Measurements from ENCODE around the gene TNIK. TPM values are rescaled to one million over a fixed set of nuclear protein-coding genes. Genes with fewer than 3 reads are reported as not detected.

TNIK gene
- total and polyA plus RNA-seq, 2 donors from 2014 or later, result 3.6 to 48.9 TPM

DNA sequence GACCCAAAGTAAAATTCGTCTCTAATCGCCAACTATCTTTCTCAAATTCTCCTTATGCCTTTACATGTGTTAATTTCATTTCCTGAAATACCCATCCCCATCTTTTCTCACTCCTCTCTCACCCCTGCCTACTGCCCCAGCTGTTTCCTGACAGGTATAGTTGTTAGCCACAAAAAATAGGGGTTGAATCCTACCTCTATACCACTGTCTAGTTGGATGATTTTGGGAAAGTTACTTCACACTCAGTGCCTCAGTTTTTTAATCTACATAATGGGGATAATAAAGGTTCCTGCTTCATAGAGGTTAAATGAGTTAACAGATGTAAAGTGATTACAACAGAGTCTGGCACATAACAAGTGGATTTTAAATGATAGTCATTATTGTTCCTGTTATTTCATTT, 189.7 kb downstream of the TNIK start:
- H3K4me1 ChIP-seq (ENCODE audit: control insufficient read depth in 2 of 3, insufficient read depth in 2 of 3, low read depth in 1 of 3, low read length in 3 of 3), result no peaks in the 10 kb centered on the region
- H3K9me3 ChIP-seq (ENCODE audit: control insufficient read depth in 2 of 3, insufficient read depth in 1 of 3, low read length in 3 of 3), result no peaks in the 10 kb centered on the region
- no peaks in the 10 kb centered on the region for H3K27me3 ChIP-seq (ENCODE audit: control insufficient read depth, insufficient read depth, low read length)
- no peak overlapping the region for H3K27ac ChIP-seq (ENCODE audit: low read depth in 2 of 2, low read length in 2 of 2)
- intact Hi-C loops (cut with DNase I), result no loop called here
- TF ChIP-seq, protein P1, sequence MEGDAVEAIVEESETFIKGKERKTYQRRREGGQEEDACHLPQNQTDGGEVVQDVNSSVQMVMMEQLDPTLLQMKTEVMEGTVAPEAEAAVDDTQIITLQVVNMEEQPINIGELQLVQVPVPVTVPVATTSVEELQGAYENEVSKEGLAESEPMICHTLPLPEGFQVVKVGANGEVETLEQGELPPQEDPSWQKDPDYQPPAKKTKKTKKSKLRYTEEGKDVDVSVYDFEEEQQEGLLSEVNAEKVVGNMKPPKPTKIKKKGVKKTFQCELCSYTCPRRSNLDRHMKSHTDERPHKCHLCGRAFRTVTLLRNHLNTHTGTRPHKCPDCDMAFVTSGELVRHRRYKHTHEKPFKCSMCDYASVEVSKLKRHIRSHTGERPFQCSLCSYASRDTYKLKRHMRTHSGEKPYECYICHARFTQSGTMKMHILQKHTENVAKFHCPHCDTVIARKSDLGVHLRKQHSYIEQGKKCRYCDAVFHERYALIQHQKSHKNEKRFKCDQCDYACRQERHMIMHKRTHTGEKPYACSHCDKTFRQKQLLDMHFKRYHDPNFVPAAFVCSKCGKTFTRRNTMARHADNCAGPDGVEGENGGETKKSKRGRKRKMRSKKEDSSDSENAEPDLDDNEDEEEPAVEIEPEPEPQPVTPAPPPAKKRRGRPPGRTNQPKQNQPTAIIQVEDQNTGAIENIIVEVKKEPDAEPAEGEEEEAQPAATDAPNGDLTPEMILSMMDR (IDR thresholded peaks at IDR 0.05; ENCODE audit: borderline replicate concordance, extremely low read depth, insufficient read depth), result no peak
- FAIRE-seq (no peak), DNase-seq (no peak)
- no peak overlapping the region for H3K9ac ChIP-seq (ENCODE audit: low read length in 3 of 3)
- H3K36me3 ChIP-seq (ENCODE audit: control insufficient read depth in 2 of 3, insufficient read depth in 3 of 3, low read length in 3 of 3), result no peaks in the 10 kb centered on the region
- no peak overlapping the region for H3K4me3 ChIP-seq (ENCODE audit: low read length in 3 of 3)

DNA sequence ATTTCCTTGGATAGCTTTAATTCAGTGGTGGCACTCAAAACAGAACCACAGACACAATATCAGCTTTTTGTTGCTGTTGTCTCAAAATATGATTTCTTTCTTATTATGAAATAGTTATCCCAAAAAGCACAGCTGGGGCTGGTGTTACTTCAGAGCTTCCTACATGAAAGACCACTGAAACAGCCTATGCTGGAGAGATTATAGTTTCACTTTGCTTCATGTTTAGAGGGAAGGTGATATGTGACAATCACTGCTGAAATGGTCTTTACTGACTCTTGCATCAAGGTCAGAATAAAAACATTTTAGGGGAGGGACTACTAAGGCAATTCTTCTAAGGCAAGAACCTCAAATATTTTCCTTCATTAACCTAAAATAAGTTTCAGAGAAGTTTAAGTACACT, 190.7 kb downstream of the TNIK start:
- Histone ChIP-seq H3K9me3 (ENCODE audit: control insufficient read depth in 2 of 3, insufficient read depth in 1 of 3, low read length in 3 of 3) (no peaks in the 10 kb centered on the region), H3K27ac (ENCODE audit: low read depth in 2 of 2, low read length in 2 of 2) (no peak overlapping the region), H3K9ac (ENCODE audit: low read length in 3 of 3) (no peak overlapping the region), H3K4me3 (ENCODE audit: low read length in 3 of 3) (no peak overlapping the region), H3K27me3 (ENCODE audit: control insufficient read depth, insufficient read depth, low read length) (no peaks in the 10 kb centered on the region), H3K4me1 (ENCODE audit: control insufficient read depth in 2 of 3, insufficient read depth in 2 of 3, low read depth in 1 of 3, low read length in 3 of 3) (no peaks in the 10 kb centered on the region), H3K36me3 (ENCODE audit: control insufficient read depth in 2 of 3, insufficient read depth in 3 of 3, low read length in 3 of 3) (no peaks in the 10 kb centered on the region)
- TF ChIP-seq, protein P1 (IDR thresholded peaks at IDR 0.05; ENCODE audit: borderline replicate concordance, extremely low read depth, insufficient read depth), result no peak
- FAIRE-seq (no peak), DNase-seq (no peak)
- intact Hi-C loops (cut with DNase I), result no loop called here

GRCh38 chr3:171268677-171269076, 191.5 kb downstream of the TNIK start:
- TF ChIP-seq, protein P1 (IDR thresholded peaks at IDR 0.05; ENCODE audit: borderline replicate concordance, extremely low read depth, insufficient read depth), result no peak
- H3K9me3 ChIP-seq (ENCODE audit: control insufficient read depth in 2 of 3, insufficient read depth in 1 of 3, low read length in 3 of 3), result no peaks in the 10 kb centered on the region
- no peaks in the 10 kb centered on the region for H3K4me1 ChIP-seq (ENCODE audit: control insufficient read depth in 2 of 3, insufficient read depth in 2 of 3, low read depth in 1 of 3, low read length in 3 of 3)
- FAIRE-seq (no peak), DNase-seq (no peak)
- H3K9ac ChIP-seq (ENCODE audit: low read length in 3 of 3), result no peak overlapping the region
- H3K27me3 ChIP-seq (ENCODE audit: control insufficient read depth, insufficient read depth, low read length), result no peaks in the 10 kb centered on the region
- H3K36me3 ChIP-seq (ENCODE audit: control insufficient read depth in 2 of 3, insufficient read depth in 3 of 3, low read length in 3 of 3), result no peaks in the 10 kb centered on the region
- no peak overlapping the region for H3K27ac ChIP-seq (ENCODE audit: low read depth in 2 of 2, low read length in 2 of 2)
- intact Hi-C loops (cut with DNase I), result no loop called here
- no peak overlapping the region for H3K4me3 ChIP-seq (ENCODE audit: low read length in 3 of 3)

DNA sequence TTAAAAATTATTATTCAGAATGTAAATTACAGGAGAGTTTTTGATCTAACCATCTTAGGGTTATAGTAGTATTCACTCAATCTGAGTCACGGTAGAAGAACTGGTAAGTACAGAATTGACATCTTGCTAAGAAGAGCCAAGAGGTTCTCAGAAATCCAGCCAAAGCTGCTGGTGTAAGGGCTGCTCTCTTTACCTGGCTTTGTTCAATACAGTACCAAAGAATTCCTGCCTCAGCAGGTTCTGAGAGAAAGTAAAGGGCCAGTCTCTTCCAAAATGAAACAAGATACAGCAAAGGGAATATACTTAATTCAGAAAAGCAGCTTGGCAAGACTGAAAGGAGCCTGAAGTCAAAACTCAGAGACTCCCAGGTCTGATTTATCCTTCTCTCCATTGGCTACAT, 193.1 kb downstream of the TNIK start:
- no peak for FAIRE-seq
- Histone ChIP-seq H3K9me3 (ENCODE audit: control insufficient read depth in 2 of 3, insufficient read depth in 1 of 3, low read length in 3 of 3) (no peaks in the 10 kb centered on the region), H3K4me3 (ENCODE audit: low read length in 3 of 3) (no peak overlapping the region), H3K27me3 (ENCODE audit: control insufficient read depth, insufficient read depth, low read length) (no peaks in the 10 kb centered on the region), H3K36me3 (ENCODE audit: control insufficient read depth in 2 of 3, insufficient read depth in 3 of 3, low read length in 3 of 3) (no peaks in the 10 kb centered on the region), H3K27ac (ENCODE audit: low read depth in 2 of 2, low read length in 2 of 2) (no peak overlapping the region), H3K4me1 (ENCODE audit: control insufficient read depth in 2 of 3, insufficient read depth in 2 of 3, low read depth in 1 of 3, low read length in 3 of 3) (no peaks in the 10 kb centered on the region), H3K9ac (ENCODE audit: low read length in 3 of 3) (no peak overlapping the region)
- DNase-seq, result no peak
- intact Hi-C loops (cut with DNase I), result no loop called here
- TF ChIP-seq, protein P1 (IDR thresholded peaks at IDR 0.05; ENCODE audit: borderline replicate concordance, extremely low read depth, insufficient read depth), result no peak

Data from kidney (tissue), 14 donors.